Activated naive CD4-positive, alpha-beta T cell treated with anti-CD3 and anti-CD28 coated beads for 36 hours (primary cell): ENCODE data around the gene EIF4E1B. TPM values are rescaled to one million over a fixed set of nuclear protein-coding genes. Genes with fewer than 3 reads are reported as not detected.

Experiments
- CTCF ChIA-PET: fragments of 350-600 bp; sonication (Branson Sonifier 250); formaldehyde crosslinking; loops from one replicate; lab custom pipeline; 2021; ENCODE audit warnings: antibody characterized with exemption; lab: Charles Lee
- DNase-seq: peaks from one replicate; pipeline ENCODE4 v3.0.0-alpha.2; 2020
- H3K27ac Mint-ChIP-seq: one replicate; pipeline ENCODE4 v1.8.0; 2021; ENCODE audit warnings: mild to moderate bottlenecking, mixed read lengths
- H3K27me3 Mint-ChIP-seq: one replicate; pipeline ENCODE4 v1.8.0; 2021; ENCODE audit warnings: low read depth, mixed read lengths
- H3K36me3 Mint-ChIP-seq: one replicate; pipeline ENCODE4 v1.8.0; 2021; ENCODE audit warnings: low read depth, mixed read lengths
- H3K4me1 Mint-ChIP-seq: one replicate; pipeline ENCODE4 v1.8.0; 2021; ENCODE audit warnings: low read depth, mixed read lengths
- H3K4me3 Mint-ChIP-seq: one replicate; pipeline ENCODE4 v1.8.0; 2021; ENCODE audit warnings: mild to moderate bottlenecking, moderate library complexity, mixed read lengths
- H3K9me3 Mint-ChIP-seq: one replicate; pipeline ENCODE4 v1.8.0; 2021; ENCODE audit warnings: mixed read lengths
- intact Hi-C: fragments of 100-400 bp; cut with micrococcal nuclease; formaldehyde crosslinking; loops from one replicate; pipeline ENCODE4 v1.15.1; 2023
- total RNA-seq, 2 experiments: library from RNA; stranded (reverse); gene quantifications; one replicate each; pipeline ENCODE4 v1.2.3, GENCODE V29; 2021

Gene EIF4E1B
- total RNA-seq, 2 experiments from 2014 or later: not detected

- no peaks in the 10 kb centered on the region for H3K9me3 Mint-ChIP-seq
- peaks cover 63% of the 10 kb centered on the region for H3K27me3 Mint-ChIP-seq
- CTCF ChIA-PET: interaction anchor here (0.6 to 2.2 kb wide), 4 partner anchors 17 to 58 kb away, joined by 3 to 14 read pairs (median 4); no protein-coding TSS in a partner anchor
- H3K27ac Mint-ChIP-seq: no peak overlapping the region
- DNase-seq: no peak
- H3K36me3 Mint-ChIP-seq: no peaks in the 10 kb centered on the region
- H3K4me1 Mint-ChIP-seq: peaks cover 12% of the 10 kb centered on the region
- H3K4me3 Mint-ChIP-seq: no peak overlapping the region
- intact Hi-C loops: no loop called here
Observed at GRCh38 chr5:176631383-176632200, 1.1 kb downstream of the EIF4E1B start.

DNA sequence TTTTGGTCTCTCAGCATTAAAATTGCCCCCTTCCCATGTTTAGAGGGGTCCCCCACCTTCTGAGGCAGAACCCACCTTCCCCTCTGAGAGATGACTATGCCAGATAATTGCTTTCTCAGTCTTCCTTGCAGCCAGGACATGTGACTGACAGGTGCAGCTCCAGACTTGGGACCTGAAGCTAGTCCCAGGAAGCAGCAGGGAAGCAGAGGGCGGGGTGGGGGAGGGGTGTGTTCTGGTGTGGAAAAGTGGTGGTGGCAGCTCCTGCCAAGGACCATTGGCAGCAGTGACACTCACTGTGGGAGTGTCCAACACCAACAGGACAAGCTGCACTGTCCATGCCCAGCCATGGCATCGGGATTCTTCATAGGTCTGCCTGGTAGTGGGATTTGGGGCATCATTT, 2.3 kb downstream of the EIF4E1B start:
- Mint-ChIP-seq H3K9me3 (no peaks in the 10 kb centered on the region), H3K27ac (no peak overlapping the region), H3K36me3 (no peaks in the 10 kb centered on the region), H3K4me3 (no peak overlapping the region), H3K27me3 (peaks cover 55% of the 10 kb centered on the region), H3K4me1 (peaks cover 12% of the 10 kb centered on the region)
- DNase-seq: no peak
- intact Hi-C loops: no loop called here
- CTCF ChIA-PET: interaction anchor here (1.3 kb wide), 1 partner anchor 14 kb away, joined by 6 read pairs; the partner anchor contains the start of gene TSPAN17

DNA sequence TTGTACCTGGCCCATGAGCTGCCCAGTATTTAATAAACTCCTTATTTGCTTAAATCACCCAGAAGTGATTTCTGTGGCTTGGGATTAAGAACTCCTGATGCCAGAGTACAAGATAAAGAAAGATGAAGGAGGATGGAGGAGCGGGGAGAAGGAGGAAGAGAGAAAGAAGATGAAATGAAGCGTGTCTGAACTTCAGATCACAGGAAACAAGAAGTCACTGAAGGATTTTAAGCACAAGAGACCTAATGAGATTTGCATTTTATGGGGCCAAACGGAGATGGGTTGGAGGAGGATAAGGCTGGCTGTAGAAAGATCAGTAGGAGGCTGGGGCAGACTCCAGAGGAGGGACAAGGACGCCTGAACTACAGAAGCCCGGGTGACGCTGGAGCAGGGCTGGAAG, 3.1 kb downstream of the EIF4E1B start:
- H3K27ac Mint-ChIP-seq: no peak overlapping the region
- CTCF ChIA-PET: interaction anchor here (1.3 kb wide), 1 partner anchor 14 kb away, joined by 6 read pairs; the partner anchor contains the start of gene TSPAN17
- no peaks in the 10 kb centered on the region for H3K9me3 Mint-ChIP-seq
- H3K27me3 Mint-ChIP-seq: peaks cover 48% of the 10 kb centered on the region
- H3K36me3 Mint-ChIP-seq: no peaks in the 10 kb centered on the region
- DNase-seq: no peak
- intact Hi-C loops: no loop called here
- peaks cover 12% of the 10 kb centered on the region for H3K4me1 Mint-ChIP-seq
- H3K4me3 Mint-ChIP-seq: no peak overlapping the region

DNA sequence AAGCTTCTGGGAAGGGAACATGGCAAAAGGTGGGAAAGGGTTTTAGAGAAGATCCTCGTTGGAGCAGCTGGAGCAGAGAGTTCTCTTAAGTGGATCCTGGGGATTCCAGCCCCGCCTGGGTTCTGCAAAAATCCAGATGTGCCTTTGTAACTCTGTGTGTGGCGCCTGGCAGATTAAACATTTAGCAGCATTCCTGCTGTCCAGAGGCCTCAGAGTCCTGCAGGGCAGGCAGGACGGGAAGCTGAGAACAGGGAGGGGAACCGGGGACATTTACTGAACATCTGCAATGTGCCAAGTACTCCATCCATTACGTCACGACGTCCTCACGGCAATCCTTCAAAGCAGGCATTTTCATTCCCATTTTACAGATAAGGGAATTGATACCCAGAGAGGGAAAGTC, 6.0 kb downstream of the EIF4E1B start:
- intact Hi-C loops: no loop called here
- DNase-seq: no peak
- Mint-ChIP-seq H3K9me3 (no peaks in the 10 kb centered on the region), H3K27me3 (peaks cover 27% of the 10 kb centered on the region), H3K4me3 (no peak overlapping the region), H3K27ac (no peak overlapping the region), H3K4me1 (no peaks in the 10 kb centered on the region), H3K36me3 (no peaks in the 10 kb centered on the region)
- CTCF ChIA-PET: no interaction called here

GRCh38 chr5:176637556-176637955, 7.1 kb downstream of the EIF4E1B start:
- H3K9me3 Mint-ChIP-seq: no peaks in the 10 kb centered on the region
- H3K4me3 Mint-ChIP-seq: no peak overlapping the region
- H3K4me1 Mint-ChIP-seq: no peaks in the 10 kb centered on the region
- no peaks in the 10 kb centered on the region for H3K36me3 Mint-ChIP-seq
- CTCF ChIA-PET: no interaction called here
- no peak for DNase-seq
- intact Hi-C loops: no loop called here
- H3K27me3 Mint-ChIP-seq: peaks cover 18% of the 10 kb centered on the region
- no peak overlapping the region for H3K27ac Mint-ChIP-seq

GRCh38 chr5:176638437-176638836, 8.0 kb downstream of the EIF4E1B start:
- CTCF ChIA-PET: no interaction called here
- no peak overlapping the region for H3K27ac Mint-ChIP-seq
- intact Hi-C loops: no loop called here

DNA sequence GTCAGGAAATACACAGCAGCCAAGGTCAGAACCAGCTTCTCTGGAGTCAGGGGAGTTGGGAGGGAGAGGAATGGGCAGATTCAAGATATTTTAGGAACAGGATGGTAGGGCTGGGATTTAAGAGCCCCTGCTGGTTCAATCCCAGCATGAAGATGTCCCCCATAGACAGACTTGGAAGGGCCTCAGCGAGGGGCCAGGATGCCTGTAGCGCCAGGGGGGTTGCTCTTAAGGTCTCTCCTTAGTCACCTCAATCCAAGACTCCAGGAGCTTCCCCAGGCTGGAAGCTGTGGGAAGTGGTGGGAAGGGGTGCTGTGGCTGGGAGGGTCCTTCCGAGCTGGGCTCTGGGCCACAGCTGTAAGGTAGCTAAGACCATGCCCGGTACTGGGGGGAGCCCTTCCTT, 8.7 kb downstream of the EIF4E1B start:
- intact Hi-C loops: no loop called here
- CTCF ChIA-PET: interaction anchor here (1.0 kb wide), 1 partner anchor 19 kb away, joined by 3 read pairs; no protein-coding TSS in a partner anchor
- Mint-ChIP-seq H3K36me3 (no peaks in the 10 kb centered on the region), H3K27me3 (peaks cover 9% of the 10 kb centered on the region), H3K9me3 (no peaks in the 10 kb centered on the region), H3K4me3 (no peak overlapping the region), H3K27ac (no peak overlapping the region), H3K4me1 (no peaks in the 10 kb centered on the region)
- no peak for DNase-seq

More at GRCh38 chr5:176638437-176638836, 8.0 kb downstream of the EIF4E1B start:
- Mint-ChIP-seq H3K4me1 (no peaks in the 10 kb centered on the region), H3K36me3 (no peaks in the 10 kb centered on the region), H3K4me3 (no peak overlapping the region), H3K27me3 (peaks cover 16% of the 10 kb centered on the region), H3K9me3 (no peaks in the 10 kb centered on the region)
- no peak for DNase-seq

- Mint-ChIP-seq H3K36me3 (no peaks in the 10 kb centered on the region), H3K27ac (no peak overlapping the region), H3K27me3 (peaks cover 5% of the 10 kb centered on the region), H3K4me1 (no peaks in the 10 kb centered on the region), H3K4me3 (no peak overlapping the region), H3K9me3 (no peaks in the 10 kb centered on the region)
- CTCF ChIA-PET: interaction anchor here (1.0 to 2.0 kb wide), 2 partner anchors 18 to 21 kb away, joined by 3 to 6 read pairs; no protein-coding TSS in a partner anchor
- no peak for DNase-seq
- intact Hi-C loops: loop anchor here (10.0 kb wide), 1 partner anchor 675 kb away; the partner anchor contains the start of gene MXD3
Observed at GRCh38 chr5:176639981-176640380, 9.5 kb downstream of the EIF4E1B start.

DNA sequence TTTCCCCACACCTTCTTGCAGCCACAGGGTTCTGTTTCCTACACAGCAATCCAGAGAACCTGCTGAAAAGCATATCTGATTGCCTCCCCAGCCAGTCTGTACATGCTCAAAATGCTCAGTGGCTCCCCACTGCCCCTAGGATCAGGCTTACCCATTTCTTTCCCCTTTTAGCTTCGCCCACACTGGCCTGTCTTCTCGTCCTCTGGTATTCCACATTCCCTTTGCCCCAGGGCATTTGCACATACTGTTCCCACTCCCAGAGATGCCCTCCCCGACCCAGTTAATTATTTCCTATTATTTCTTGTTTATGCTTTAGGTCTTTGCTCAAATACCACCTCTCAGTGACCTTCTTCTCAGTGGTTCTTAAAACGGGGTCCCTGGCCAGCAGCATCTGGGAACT, 10.1 kb downstream of the EIF4E1B start:
- Mint-ChIP-seq H3K27me3 (no peaks in the 10 kb centered on the region), H3K36me3 (no peaks in the 10 kb centered on the region), H3K4me1 (no peaks in the 10 kb centered on the region), H3K9me3 (no peaks in the 10 kb centered on the region), H3K4me3 (no peak overlapping the region), H3K27ac (peak overlapping the region; percentile 25)
- CTCF ChIA-PET: interaction anchor here (2.0 kb wide), 1 partner anchor 20 kb away, joined by 6 read pairs; no protein-coding TSS in a partner anchor
- no peak for DNase-seq
- intact Hi-C loops: loop anchor here (10.0 kb wide), 1 partner anchor 674 kb away; the partner anchor contains the start of gene MXD3

DNA sequence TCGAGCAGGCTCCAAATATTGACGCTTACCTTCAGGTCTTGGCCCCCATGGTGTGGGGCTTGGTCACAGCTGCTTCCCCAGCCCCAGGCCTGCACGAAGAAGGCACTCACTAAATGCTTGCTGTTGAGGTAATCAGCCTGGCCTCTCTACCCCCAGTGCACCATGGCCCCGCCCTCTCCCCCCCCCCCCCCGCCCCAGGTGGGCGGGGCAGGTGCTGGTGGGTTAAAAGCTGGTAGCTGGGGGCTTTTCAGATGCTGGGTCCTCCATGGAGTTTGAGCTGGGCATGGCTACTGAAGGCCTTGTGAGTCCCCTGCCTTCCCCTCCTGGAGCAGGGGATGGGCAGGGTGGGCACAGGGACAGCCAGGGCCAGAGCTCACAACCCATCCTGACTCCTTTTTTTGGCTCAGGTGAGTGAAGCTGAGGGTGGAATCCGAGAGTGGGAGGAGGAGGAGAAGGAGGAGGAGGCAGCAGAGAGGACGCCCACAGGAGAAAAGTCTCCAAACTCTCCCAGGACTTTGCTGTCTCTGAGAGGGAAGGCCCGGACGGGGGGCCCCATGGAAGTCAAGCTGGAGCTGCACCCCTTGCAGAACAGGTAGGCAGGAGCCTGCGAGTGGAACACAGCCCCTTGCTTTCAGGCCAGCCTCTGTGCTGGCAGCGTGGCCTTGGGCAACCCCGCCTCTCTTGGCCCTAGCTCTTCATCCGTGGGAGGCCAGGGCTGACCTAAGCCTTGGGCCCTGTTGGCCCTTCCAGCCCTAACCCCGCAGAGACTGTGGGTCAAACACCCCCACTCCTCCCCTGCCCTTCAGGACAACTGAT, 12.4 kb downstream of the EIF4E1B start:
- Mint-ChIP-seq H3K4me1 (peaks cover 11% of the 10 kb centered on the region), H3K27ac (no peak overlapping the region), H3K27me3 (no peaks in the 10 kb centered on the region), H3K4me3 (no peak overlapping the region), H3K36me3 (no peaks in the 10 kb centered on the region), H3K9me3 (no peaks in the 10 kb centered on the region)
- no peak for DNase-seq
- intact Hi-C loops: loop anchor here (10.0 kb wide), 1 partner anchor 672 kb away; the partner anchor contains the start of gene MXD3
- CTCF ChIA-PET: interaction anchor here (1.2 kb wide), 1 partner anchor 18 kb away, joined by 4 read pairs; no protein-coding TSS in a partner anchor

- no peak for DNase-seq
- intact Hi-C loops: loop anchor here (10.0 kb wide), 1 partner anchor 671 kb away; the partner anchor contains the start of gene MXD3
- Mint-ChIP-seq H3K9me3 (no peaks in the 10 kb centered on the region), H3K27me3 (no peaks in the 10 kb centered on the region), H3K4me1 (peaks cover 18% of the 10 kb centered on the region), H3K27ac (no peak overlapping the region), H3K36me3 (no peaks in the 10 kb centered on the region), H3K4me3 (no peak overlapping the region)
- CTCF ChIA-PET: interaction anchor here (1.2 kb wide), 1 partner anchor 17 kb away, joined by 4 read pairs; no protein-coding TSS in a partner anchor
Observed at GRCh38 chr5:176643491-176644219, 13.2 kb downstream of the EIF4E1B start.
